Measurements from ENCODE around the gene CRTC3. TPM values are rescaled to one million over a fixed set of nuclear protein-coding genes. Genes with fewer than 3 reads are reported as not detected.
"Not testable (repeated sequence)": the region's sequence is repeated elsewhere in the genome, so short reads cannot be mapped to it uniquely, and the experiment has no call there.

CRTC3 gene
- total and polyA plus RNA-seq, 2 donors (not counting 1 experiment from before 2014, with no cell fraction given), result 18.3 to 23.4 TPM

DNA sequence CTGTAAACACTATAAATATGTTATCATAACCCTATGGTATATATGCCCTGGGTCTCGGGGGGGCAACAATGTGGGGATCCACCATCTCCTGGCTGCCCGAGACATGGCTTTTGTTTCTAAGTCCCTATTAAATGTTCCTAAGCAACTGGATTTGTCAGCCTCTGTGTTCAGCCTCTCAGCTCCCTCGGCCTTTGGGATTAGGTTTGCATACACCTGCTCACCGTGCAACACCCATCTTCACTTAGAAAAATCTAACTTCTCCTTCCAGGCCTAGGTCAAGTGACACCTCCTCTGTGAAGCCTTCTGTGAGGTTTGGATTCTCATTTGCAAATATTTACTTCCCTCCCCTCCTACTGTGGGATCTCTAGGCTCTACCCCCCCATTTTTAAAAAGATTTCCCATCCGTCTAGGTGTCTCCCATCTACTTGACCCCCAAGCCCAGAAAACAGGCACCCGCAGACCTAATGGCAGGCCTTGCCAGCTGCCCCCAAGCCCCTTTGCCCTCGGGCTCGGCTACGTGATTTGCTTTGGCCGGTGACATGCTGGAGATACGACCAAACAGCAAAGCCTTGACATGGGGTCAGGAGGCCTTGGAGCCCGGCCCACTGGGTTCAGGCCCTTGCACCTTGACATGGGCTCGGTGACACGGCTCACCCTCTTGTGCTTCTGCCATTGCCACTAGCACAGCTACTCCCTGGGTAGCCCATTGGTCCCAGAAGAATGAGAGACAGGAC is 121.4 kb downstream of the CRTC3 start:
- DNase-seq (ENCODE audit: low read depth in 2 of 2), result no peak
- H3K4me3 ChIP-seq (replicated peaks in 1 of 4; ENCODE audit: control extremely low read depth in 1 of 4, insufficient read depth in 1 of 4, low read depth in 3 of 4, low read length in 4 of 4), result no peak overlapping the region
- H3K27me3 ChIP-seq (ENCODE audit: control insufficient read depth, insufficient read depth, low read length), result no peaks in the 10 kb centered on the region
- H3K4me2 ChIP-seq (ENCODE audit: extremely low read depth, insufficient read depth, low read length), result no peak overlapping the region
- H3K27ac ChIP-seq (ENCODE audit: insufficient read depth, low read length), result no peak overlapping the region
- no peak for TF ChIP-seq EZH2 (IDR thresholded peaks at IDR 0.05; ENCODE audit: low read length, missing control alignments)
- TF ChIP-seq, protein P1, sequence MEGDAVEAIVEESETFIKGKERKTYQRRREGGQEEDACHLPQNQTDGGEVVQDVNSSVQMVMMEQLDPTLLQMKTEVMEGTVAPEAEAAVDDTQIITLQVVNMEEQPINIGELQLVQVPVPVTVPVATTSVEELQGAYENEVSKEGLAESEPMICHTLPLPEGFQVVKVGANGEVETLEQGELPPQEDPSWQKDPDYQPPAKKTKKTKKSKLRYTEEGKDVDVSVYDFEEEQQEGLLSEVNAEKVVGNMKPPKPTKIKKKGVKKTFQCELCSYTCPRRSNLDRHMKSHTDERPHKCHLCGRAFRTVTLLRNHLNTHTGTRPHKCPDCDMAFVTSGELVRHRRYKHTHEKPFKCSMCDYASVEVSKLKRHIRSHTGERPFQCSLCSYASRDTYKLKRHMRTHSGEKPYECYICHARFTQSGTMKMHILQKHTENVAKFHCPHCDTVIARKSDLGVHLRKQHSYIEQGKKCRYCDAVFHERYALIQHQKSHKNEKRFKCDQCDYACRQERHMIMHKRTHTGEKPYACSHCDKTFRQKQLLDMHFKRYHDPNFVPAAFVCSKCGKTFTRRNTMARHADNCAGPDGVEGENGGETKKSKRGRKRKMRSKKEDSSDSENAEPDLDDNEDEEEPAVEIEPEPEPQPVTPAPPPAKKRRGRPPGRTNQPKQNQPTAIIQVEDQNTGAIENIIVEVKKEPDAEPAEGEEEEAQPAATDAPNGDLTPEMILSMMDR (conservative IDR thresholded peaks at IDR 0.05 in 1 of 2, IDR thresholded peaks at IDR 0.05 in 1 of 2; ENCODE audit: low read depth in 1 of 2, low read length in 2 of 2), result no peak
- H3K79me2 ChIP-seq (ENCODE audit: control insufficient read depth, insufficient read depth, low read length), result no peaks in the 10 kb centered on the region
- H3K9me3 ChIP-seq (ENCODE audit: control insufficient read depth, insufficient read depth, low read depth, low read length), result no peaks in the 10 kb centered on the region
- H3K9ac ChIP-seq (ENCODE audit: insufficient read depth, low read length), result no peak overlapping the region
- H2AFZ ChIP-seq (ENCODE audit: low read length), result no peak overlapping the region
- H3K36me3 ChIP-seq (ENCODE audit: control insufficient read depth, insufficient read depth, low read length), result no peaks in the 10 kb centered on the region
- no peaks in the 10 kb centered on the region for H4K20me1 ChIP-seq (ENCODE audit: control insufficient read depth, extremely low read depth, insufficient read depth, low read length)
- H3K4me1 ChIP-seq (ENCODE audit: control insufficient read depth, extremely low read depth, insufficient read depth, low read length), result peaks cover 9% of the 10 kb centered on the region

DNA sequence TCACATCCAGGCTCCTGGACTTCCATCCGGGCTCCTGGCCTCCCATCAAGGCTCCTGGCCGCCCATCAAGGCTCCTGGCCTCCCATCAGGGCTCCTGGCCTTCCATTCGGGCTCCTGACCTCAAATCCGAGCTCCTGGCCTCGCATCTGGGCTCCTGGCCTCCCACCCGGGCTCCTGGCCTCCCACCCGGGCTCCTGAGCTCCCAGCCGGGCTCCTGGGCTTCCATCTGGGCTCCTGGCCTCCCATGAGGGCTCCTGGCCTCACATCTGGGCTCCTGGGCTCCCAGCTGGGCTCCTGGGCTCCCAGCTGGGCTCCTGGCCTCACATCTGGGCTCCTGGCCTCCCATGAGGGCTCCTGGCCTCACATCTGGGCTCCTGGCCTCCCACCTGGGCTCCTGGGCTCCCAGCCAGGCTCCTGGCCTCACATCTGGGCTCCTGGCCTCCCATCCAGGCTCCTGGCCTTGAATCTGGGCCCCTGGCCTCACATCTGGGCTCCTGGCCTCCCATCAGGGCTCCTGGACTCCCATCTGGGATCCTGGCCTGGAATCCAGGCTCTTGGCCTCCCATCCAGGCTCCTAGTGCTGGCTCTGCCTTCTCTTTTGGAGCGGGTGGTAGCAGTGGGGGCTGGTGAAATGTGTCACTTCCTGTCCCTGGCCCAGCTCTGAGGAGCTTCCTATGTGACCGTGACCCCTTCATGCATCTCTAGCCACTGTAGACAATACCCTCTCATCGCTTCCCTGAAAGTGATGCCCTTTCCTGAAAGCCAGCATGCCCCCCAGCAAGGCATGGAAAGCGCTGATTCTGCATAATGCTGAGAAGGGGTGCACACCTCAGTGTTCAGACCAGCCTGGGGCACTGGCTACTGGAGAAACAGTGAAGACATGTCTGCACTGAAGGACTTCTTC is 124.8 kb downstream of the CRTC3 start:
- Histone ChIP-seq H3K4me1 (ENCODE audit: control insufficient read depth, extremely low read depth, insufficient read depth, low read length) (peaks cover 6% of the 10 kb centered on the region), H3K9me3 (ENCODE audit: control insufficient read depth, insufficient read depth, low read depth, low read length) (no peaks in the 10 kb centered on the region), H3K4me2 (ENCODE audit: extremely low read depth, insufficient read depth, low read length) (no peak overlapping the region), H3K36me3 (ENCODE audit: control insufficient read depth, insufficient read depth, low read length) (no peaks in the 10 kb centered on the region), H3K79me2 (ENCODE audit: control insufficient read depth, insufficient read depth, low read length) (no peaks in the 10 kb centered on the region), H3K27me3 (ENCODE audit: control insufficient read depth, insufficient read depth, low read length) (no peaks in the 10 kb centered on the region), H2AFZ (ENCODE audit: low read length) (no peak overlapping the region), H3K4me3 (replicated peaks in 1 of 4; ENCODE audit: control extremely low read depth in 1 of 4, insufficient read depth in 1 of 4, low read depth in 3 of 4, low read length in 4 of 4) (no peak overlapping the region), H3K27ac (ENCODE audit: insufficient read depth, low read length) (no peak overlapping the region), H3K9ac (ENCODE audit: insufficient read depth, low read length) (no peak overlapping the region), H4K20me1 (ENCODE audit: control insufficient read depth, extremely low read depth, insufficient read depth, low read length) (no peaks in the 10 kb centered on the region)
- TF ChIP-seq, protein P1 (conservative IDR thresholded peaks at IDR 0.05 in 1 of 2, IDR thresholded peaks at IDR 0.05 in 1 of 2; ENCODE audit: low read depth in 1 of 2, low read length in 2 of 2), result no peak
- no peak for TF ChIP-seq EZH2 (IDR thresholded peaks at IDR 0.05; ENCODE audit: low read length, missing control alignments)
- DNase-seq (ENCODE audit: low read depth in 2 of 2), result no peak

DNA sequence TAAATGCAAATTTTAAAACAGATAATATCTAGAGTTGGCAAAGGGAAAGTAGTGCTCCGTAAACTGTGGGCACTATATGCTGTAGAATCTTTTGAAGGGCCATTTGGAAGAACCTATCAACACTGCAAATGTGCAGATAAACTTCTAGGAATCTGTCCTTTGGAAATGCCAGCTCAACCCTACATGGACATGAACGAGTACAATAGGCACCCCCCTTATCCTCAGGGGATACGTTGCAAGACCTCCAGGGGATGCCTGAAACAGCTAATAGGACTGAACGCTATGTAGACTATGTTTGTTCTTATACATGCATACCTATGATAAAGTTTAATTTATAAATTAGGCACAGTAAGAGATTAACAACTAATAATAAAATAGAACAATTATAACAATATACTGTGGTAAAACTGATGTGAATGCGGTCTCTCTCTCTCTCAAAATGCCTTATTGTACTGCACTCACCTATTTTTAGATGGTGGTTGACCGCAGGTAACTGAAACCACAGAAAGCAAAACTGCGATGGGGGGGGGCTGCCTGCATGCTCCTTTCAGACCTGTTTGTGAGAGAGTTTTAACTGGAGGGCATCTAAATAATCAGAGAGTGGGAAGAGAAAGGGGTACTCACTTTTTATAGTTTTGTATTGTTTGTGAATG is 127.9 kb downstream of the CRTC3 start:
- not testable (repeated sequence) for H4K20me1 ChIP-seq (ENCODE audit: control insufficient read depth, extremely low read depth, insufficient read depth, low read length); H3K9ac ChIP-seq (ENCODE audit: insufficient read depth, low read length); H3K79me2 ChIP-seq (ENCODE audit: control insufficient read depth, insufficient read depth, low read length); H3K4me2 ChIP-seq (ENCODE audit: extremely low read depth, insufficient read depth, low read length); H3K4me3 ChIP-seq (replicated peaks in 1 of 4; ENCODE audit: control extremely low read depth in 1 of 4, insufficient read depth in 1 of 4, low read depth in 3 of 4, low read length in 4 of 4); H3K27me3 ChIP-seq (ENCODE audit: control insufficient read depth, insufficient read depth, low read length); H3K27ac ChIP-seq (ENCODE audit: insufficient read depth, low read length); H3K9me3 ChIP-seq (ENCODE audit: control insufficient read depth, insufficient read depth, low read depth, low read length); DNase-seq (ENCODE audit: low read depth in 2 of 2); H3K36me3 ChIP-seq (ENCODE audit: control insufficient read depth, insufficient read depth, low read length); H2AFZ ChIP-seq (ENCODE audit: low read length)
- peaks cover 11% of the 10 kb centered on the region for H3K4me1 ChIP-seq (ENCODE audit: control insufficient read depth, extremely low read depth, insufficient read depth, low read length)

All from fibroblast of lung (primary cell).